Putamen (tissue), 1 donor: ENCODE measurements around the gene SEMA5A.

Experiments used
- DNase-seq: peaks from one replicate; pipeline ENCODE4 v3.0.0-alpha.2; 2016; ENCODE audit warnings: low spot score

Gene SEMA5A

GRCh38 chr5:9545136-9545991, 511 bp downstream of the SEMA5A start:
- DNase-seq: no peak

- peak; percentile 82 for DNase-seq
Measured at GRCh38 chr5:9544502-9545135, 1.3 kb downstream of the SEMA5A start.

- no peak for DNase-seq
Measured at GRCh38 chr5:9544056-9544455, 1.8 kb downstream of the SEMA5A start.

- peak; percentile 6 for DNase-seq
Measured at GRCh38 chr5:9543311-9543920, 2.5 kb downstream of the SEMA5A start.

GRCh38 chr5:9540791-9541190, 5.1 kb downstream of the SEMA5A start:
- no peak for DNase-seq

- DNase-seq: no peak
Measured at GRCh38 chr5:9538504-9538903, 7.4 kb downstream of the SEMA5A start.

GRCh38 chr5:9537223-9538141, 8.4 kb downstream of the SEMA5A start:
- DNase-seq: no peak

- DNase-seq: no peak
Measured at GRCh38 chr5:9536717-9537116, 9.2 kb downstream of the SEMA5A start.

GRCh38 chr5:9534881-9535517, 10.9 kb downstream of the SEMA5A start:
- DNase-seq: no peak

- no peak for DNase-seq
Measured at GRCh38 chr5:9533562-9534364, 12.1 kb downstream of the SEMA5A start.

- DNase-seq: no peak
Measured at GRCh38 chr5:9533096-9533495, 12.8 kb downstream of the SEMA5A start.

GRCh38 chr5:9529513-9529912, 16.4 kb downstream of the SEMA5A start:
- DNase-seq: no peak

- DNase-seq: no peak
Measured at GRCh38 chr5:9529041-9529480, 16.8 kb downstream of the SEMA5A start.

- no peak for DNase-seq
Measured at GRCh38 chr5:9524941-9525340, 20.9 kb downstream of the SEMA5A start.

- DNase-seq: no peak
Measured at GRCh38 chr5:9523090-9523823, 22.6 kb downstream of the SEMA5A start.

- no peak for DNase-seq
Measured at GRCh38 chr5:9519537-9519936, 26.3 kb downstream of the SEMA5A start.

GRCh38 chr5:9516591-9516990, 29.3 kb downstream of the SEMA5A start:
- no peak for DNase-seq

GRCh38 chr5:9515436-9515835, 30.4 kb downstream of the SEMA5A start:
- DNase-seq: no peak

GRCh38 chr5:9514968-9515367, 30.9 kb downstream of the SEMA5A start:
- no peak for DNase-seq

- no peak for DNase-seq
Measured at GRCh38 chr5:9513827-9514226, 32.0 kb downstream of the SEMA5A start.
